Measurements from ENCODE around the gene TRIM31.
"Not testable (repeated sequence)": the region's sequence is repeated elsewhere in the genome, so short reads cannot be mapped to it uniquely, and the experiment has no call there.

The TRIM31 gene

DNA sequence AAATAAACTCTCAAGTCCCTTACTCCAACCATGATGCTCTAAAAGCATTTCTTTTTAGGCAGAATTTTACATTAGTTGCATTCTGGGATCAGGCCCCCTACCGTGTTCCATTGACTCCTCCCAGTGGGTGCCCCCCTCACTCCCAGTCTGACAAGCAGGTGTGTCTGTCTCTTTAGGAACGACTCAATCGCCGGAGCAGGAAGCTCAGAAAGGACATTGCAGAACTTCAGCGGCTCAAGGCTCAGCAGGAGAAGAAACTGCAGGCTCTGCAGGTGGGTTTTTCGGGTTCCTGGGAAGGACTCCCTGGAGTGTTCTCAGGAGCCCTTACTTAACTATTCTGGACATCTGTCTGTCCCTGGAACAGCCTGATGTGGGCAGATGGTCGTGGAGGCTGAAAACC lies 32.9 kb upstream of the TRIM31 start:
- H3K36me3 ChIP-seq (ENCODE audit: control insufficient read depth, insufficient read depth, low read length) = no peaks in the 10 kb centered on the region
- TF ChIP-seq, protein P1, sequence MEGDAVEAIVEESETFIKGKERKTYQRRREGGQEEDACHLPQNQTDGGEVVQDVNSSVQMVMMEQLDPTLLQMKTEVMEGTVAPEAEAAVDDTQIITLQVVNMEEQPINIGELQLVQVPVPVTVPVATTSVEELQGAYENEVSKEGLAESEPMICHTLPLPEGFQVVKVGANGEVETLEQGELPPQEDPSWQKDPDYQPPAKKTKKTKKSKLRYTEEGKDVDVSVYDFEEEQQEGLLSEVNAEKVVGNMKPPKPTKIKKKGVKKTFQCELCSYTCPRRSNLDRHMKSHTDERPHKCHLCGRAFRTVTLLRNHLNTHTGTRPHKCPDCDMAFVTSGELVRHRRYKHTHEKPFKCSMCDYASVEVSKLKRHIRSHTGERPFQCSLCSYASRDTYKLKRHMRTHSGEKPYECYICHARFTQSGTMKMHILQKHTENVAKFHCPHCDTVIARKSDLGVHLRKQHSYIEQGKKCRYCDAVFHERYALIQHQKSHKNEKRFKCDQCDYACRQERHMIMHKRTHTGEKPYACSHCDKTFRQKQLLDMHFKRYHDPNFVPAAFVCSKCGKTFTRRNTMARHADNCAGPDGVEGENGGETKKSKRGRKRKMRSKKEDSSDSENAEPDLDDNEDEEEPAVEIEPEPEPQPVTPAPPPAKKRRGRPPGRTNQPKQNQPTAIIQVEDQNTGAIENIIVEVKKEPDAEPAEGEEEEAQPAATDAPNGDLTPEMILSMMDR (IDR thresholded peaks at IDR 0.05; ENCODE audit: insufficient read depth, low read length, poor library complexity, severe bottlenecking) = no peak
- DNase-seq (ENCODE audit: extremely low read depth, insufficient read length) = no peak
- no peaks in the 10 kb centered on the region; the same call in 1 of the 2 replicates for H3K27me3 ChIP-seq (replicated peaks; ENCODE audit: control insufficient read depth, insufficient read depth, low read length)
- H3K4me3 ChIP-seq (replicated peaks; ENCODE audit: low read depth, low read length) = no peak overlapping the region

DNA sequence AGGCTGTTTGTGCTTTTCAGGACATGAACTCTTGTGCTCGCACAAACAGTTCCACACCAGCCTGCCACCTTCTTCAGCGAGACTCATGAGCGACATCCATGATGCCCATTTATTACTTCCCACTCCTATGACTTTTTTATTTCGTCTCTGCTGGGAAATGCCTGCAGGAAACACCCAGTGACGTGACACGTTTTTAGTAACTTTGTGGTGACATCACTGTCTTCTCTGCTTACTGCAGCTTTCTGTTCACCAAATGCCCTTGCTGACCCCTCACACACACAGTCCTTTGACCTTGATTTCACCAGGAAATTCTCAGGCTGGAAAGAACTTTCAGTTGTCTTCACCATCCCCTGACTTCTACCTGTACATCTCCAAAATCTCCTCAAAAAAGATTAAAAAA lies 31.9 kb upstream of the TRIM31 start:
- Histone ChIP-seq H3K4me3 (replicated peaks; ENCODE audit: low read depth, low read length) (no peak overlapping the region), H3K36me3 (ENCODE audit: control insufficient read depth, insufficient read depth, low read length) (no peaks in the 10 kb centered on the region), H3K27me3 (replicated peaks; ENCODE audit: control insufficient read depth, insufficient read depth, low read length) (no peaks in the 10 kb centered on the region; the same call in 1 of the 2 replicates)
- no peak for DNase-seq (ENCODE audit: extremely low read depth, insufficient read length)
- TF ChIP-seq, protein P1 (IDR thresholded peaks at IDR 0.05; ENCODE audit: insufficient read depth, low read length, poor library complexity, severe bottlenecking) = no peak

DNA sequence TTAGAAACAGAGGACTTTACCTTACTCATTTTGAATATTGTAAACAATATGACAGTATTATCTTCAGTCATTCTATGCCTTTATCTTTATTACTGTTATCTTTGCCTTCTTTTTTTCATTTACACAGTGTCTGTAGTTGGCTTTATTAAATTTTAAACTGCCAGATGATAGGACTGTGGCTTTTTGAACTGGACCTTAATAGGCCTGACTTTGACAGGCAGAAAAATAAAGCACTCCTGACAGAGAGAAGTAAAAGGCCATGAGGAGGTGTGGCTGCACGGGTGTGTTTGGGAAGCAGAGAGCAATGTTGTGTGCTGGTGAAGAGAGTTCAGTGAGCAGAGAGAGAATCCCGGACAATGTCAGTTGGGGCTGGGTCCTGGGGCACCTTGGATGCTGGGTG lies 30.9 kb upstream of the TRIM31 start:
- H3K36me3 ChIP-seq (ENCODE audit: control insufficient read depth, insufficient read depth, low read length) = no peaks in the 10 kb centered on the region
- TF ChIP-seq, protein P1 (IDR thresholded peaks at IDR 0.05; ENCODE audit: insufficient read depth, low read length, poor library complexity, severe bottlenecking) = no peak
- H3K4me3 ChIP-seq (replicated peaks; ENCODE audit: low read depth, low read length) = no peak overlapping the region
- H3K27me3 ChIP-seq (replicated peaks; ENCODE audit: control insufficient read depth, insufficient read depth, low read length) = no peaks in the 10 kb centered on the region; the same call in 1 of the 2 replicates
- DNase-seq (ENCODE audit: extremely low read depth, insufficient read length) = no peak

DNA sequence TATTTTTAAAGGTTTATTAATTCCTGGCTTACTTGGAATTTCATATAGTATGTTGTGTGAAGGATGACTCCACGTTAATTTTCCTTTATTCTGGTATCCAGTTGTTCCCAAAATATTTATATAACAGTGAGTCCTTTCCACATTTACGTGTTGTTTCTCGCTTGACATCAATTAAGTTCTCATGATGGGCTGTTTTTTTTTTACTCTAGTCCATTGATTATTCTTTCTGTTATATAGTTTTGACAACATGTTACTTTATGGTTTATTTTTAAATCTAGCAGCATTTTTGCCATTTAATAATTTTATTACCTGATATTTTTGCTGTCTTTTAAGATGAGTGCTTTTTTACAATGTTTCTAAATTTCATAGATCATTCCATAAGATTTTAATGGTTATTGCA lies 29.8 kb upstream of the TRIM31 start:
- TF ChIP-seq, protein P1 (IDR thresholded peaks at IDR 0.05; ENCODE audit: insufficient read depth, low read length, poor library complexity, severe bottlenecking) = no peak
- H3K4me3 ChIP-seq (replicated peaks; ENCODE audit: low read depth, low read length) = no peak overlapping the region
- H3K27me3 ChIP-seq (replicated peaks; ENCODE audit: control insufficient read depth, insufficient read depth, low read length) = no peaks in the 10 kb centered on the region; the same call in 1 of the 2 replicates
- DNase-seq (ENCODE audit: extremely low read depth, insufficient read length) = no peak
- H3K36me3 ChIP-seq (ENCODE audit: control insufficient read depth, insufficient read depth, low read length) = no peaks in the 10 kb centered on the region

DNA sequence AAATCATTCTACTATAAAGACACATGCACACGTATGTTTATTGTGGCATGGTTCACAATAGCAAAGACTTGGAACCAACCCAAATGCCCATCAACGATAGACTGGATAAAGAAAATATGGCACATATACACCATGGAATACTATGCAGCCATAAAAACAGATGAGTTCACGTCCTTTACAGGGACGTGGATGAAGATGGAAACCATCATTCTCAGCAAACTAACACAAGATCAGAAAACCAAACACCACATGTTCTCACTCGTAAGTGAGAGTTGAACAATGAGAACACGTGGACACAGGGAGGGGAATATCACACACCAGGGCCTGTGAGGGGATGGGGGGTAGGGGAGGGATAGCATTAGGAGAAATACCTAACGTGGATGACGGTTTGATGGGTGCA lies 27.4 kb upstream of the TRIM31 start:
- H3K27me3 ChIP-seq (replicated peaks; ENCODE audit: control insufficient read depth, insufficient read depth, low read length); H3K4me3 ChIP-seq (replicated peaks; ENCODE audit: low read depth, low read length); DNase-seq (ENCODE audit: extremely low read depth, insufficient read length); H3K36me3 ChIP-seq (ENCODE audit: control insufficient read depth, insufficient read depth, low read length): not testable (repeated sequence)

DNA sequence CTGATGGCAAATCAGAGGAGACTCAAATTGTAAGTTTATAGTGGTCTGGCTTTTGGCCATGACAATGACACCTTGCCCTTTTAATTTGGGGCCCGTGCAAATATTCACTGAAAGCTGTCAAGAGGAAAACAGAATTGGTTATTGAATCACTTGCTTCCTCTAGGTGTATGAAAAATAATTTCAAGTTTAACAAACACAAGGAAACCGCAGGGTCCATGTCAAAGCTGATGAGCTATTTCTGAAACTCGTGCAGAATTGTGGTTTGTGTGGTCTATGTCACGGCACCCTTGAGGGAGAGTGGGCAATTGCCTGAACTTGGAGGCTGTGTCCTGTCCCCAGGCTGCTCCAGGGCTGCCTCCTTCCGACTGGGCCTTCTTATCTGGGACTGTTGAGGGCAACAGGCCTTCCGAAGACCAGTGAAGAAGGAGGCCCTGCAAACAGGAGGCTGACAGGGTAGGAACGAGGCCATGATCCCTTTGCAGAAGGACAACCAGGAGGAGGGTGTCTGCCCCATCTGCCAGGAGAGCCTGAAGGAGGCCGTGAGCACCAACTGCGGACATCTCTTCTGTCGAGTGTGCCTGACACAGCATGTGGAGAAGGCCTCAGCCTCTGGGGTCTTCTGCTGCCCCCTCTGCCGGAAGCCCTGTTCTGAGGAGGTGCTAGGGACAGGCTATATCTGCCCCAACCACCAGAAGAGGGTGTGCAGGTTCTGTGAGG lies 23.8 kb upstream of the TRIM31 start:
- DNase-seq (ENCODE audit: extremely low read depth, insufficient read length) = no peak
- TF ChIP-seq, protein P1 (IDR thresholded peaks at IDR 0.05; ENCODE audit: insufficient read depth, low read length, poor library complexity, severe bottlenecking) = no peak
- Histone ChIP-seq H3K36me3 (ENCODE audit: control insufficient read depth, insufficient read depth, low read length) (no peaks in the 10 kb centered on the region), H3K27me3 (replicated peaks; ENCODE audit: control insufficient read depth, insufficient read depth, low read length) (no peaks in the 10 kb centered on the region), H3K4me3 (replicated peaks; ENCODE audit: low read depth, low read length) (no peak overlapping the region)

All from GM06990 (cell line).